Measurements from ENCODE around the gene ADGRL3. TPM values are rescaled to one million over a fixed set of nuclear protein-coding genes. Genes with fewer than 3 reads are reported as not detected.

The ADGRL3 gene
- total RNA-seq: 0.08 and 0.62 TPM in 2 replicates
- not detected for polyA plus RNA-seq (2012)

DNA sequence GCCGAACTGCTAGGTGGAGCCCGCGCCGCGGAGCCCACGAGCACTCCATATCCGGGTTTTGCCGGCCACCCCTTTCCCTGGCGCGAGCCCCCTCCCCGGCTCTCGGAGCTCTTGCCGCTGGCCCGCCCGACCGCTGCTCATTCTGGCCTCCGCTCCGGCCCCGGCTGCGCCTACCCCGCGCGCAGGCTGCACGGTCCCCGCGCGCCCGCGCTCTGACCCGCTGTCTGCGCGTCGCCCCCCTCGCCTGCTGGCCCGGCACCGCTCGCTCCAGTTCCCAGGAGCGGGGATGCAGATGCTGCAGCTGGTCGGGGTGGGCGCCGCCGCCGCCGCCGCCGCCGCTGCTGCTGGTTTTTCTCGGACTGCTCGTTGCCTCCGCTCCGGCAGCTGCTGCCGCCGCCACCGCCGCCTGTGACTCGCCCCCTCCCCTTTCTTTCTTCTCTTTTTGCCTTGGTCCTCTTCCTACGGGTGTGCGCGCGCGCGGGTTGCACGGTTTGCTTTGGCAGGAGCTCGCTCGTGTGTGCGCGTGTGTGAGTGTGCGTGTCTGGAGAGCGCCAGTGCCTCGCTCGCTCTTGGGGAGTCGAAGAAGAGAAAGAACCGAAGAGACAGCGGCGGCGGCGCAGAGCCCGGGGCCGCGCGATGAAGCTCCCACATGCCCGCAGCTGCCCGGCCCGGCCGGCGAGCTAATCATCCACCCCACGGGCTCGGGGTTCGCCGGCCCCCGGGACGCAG lies at the start of gene ADGRL3:
ADGRL3 (plus strand) TSS at position 140 of the 729 bp plus-strand sequence.
- DNase-seq (ENCODE audit: low read depth): peak; percentile 22

GRCh38 chr4:61152433-61152832 lies 47.7 kb upstream of the ADGRL3 start:
- no peak for DNase-seq (ENCODE audit: low read depth)

DNA sequence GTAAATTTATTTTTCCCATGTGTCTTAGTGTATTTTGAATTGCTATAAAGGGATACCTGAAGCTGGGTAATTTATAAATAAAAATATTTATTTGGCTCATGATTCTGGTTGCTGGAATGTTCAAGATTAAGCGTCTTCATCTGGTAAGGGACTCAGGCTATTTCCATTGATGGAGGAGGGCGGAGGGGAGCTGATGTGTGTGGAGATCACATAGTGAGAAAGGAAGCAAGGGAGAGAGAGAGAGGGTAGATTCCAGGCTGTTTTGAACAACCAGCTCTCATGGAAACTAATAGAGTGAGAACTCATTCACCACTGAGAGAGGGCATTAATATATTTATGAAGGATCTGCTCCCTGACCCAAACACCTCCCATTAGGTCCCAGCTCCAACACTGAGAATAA lies 39.6 kb upstream of the ADGRL3 start:
- no peak for DNase-seq (ENCODE audit: low read depth)

DNA sequence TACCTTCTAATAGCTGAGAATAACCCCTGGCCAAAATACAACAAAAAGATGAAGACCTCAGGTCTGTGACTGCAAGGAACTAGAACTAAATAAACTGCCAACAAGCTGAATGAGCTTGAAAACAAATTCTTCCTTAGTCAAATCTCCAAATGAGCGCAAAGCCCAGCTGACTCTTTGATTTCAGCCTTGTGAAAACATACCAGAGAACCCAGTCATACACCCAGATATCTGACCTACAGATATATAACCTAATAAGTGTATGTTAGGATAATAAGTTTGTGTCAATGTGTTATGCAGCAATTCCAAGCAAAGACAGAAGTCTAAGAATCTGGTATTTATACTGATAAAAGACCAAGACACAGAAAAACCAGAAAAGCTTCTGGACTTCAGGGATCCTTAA lies 38.0 kb upstream of the ADGRL3 start:
- no peak for DNase-seq (ENCODE audit: low read depth)

- DNase-seq (ENCODE audit: low read depth): no peak
These were observed 26.3 kb upstream of the ADGRL3 start for GRCh38 chr4:61173799-61174198.

DNA sequence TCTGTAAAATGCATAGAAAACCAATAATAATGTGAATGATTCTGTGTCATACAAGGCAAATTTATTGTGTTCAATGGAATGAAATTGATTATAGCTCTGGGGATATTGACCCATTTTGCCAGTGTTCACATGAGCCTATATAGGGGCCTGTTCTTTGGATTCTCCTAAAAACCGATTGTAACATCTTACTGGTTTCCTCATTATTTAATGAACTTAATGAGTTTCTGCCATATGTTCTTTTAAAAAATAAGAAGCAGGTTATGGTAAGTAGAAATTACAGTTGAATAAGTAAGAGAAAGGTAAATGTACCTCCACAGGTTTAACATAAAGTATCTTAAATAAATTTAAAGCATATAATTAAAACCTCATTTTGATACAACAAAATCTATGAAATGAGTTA lies 24.6 kb upstream of the ADGRL3 start:
- no peak for DNase-seq (ENCODE audit: low read depth)

GRCh38 chr4:61177367-61177766 lies 22.8 kb upstream of the ADGRL3 start:
- no peak for DNase-seq (ENCODE audit: low read depth)

DNA sequence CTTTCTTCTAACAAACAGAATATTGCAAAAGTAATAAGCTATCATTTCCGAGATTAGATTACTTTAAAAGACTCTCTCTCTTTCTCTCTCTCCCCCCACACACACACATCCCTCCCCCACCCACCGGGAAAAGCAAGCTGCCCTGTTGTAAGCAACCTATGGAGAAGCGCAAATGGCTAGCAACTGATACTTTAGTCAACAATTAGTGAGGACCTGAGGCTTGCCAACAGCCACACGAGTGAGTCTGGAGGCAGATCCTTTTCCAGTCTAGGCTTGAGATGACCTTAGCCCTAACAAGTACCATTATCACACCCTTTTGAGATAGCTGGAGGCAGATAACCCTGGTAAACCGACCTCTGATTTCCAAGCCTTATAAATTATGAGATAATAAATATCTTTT lies 19.7 kb upstream of the ADGRL3 start:
- no peak for DNase-seq (ENCODE audit: low read depth)

DNA sequence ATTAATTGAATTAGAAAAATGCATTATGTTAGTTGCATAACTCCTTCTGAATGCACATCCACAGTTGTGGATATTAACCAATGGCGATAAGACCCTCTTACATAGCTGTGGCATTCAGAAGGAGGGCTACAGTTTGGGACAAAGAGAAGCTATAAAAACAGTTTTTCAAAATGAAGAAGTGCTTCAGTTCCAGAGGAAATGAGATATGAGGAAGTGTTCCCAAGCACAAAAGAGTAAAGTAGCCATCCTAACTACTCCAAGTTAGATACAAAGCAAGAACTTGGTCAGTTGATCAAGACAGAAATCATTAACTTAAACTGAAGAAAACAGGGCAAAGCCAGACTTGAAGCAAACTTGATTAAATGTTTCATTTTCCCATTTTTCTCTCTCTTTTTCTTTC lies 17.2 kb upstream of the ADGRL3 start:
- DNase-seq (ENCODE audit: low read depth): no peak

DNA sequence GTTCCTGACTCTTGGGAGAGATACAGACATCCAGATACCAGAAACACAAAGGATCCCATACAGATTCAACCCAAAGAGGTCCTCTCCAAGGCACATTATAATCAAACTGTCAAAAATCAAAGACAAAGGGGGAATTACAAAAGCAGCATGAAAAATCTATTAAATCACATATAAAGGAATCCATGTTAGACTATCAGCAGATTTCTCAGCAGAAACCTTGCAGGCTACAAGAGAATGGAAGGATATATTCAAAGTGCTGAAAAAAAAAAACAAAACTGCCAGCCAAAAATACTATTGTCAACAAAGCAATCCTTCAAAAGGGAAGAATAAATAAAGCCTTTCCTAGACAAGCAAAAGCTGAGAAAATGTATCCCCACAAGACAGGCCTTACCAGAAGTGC lies 14.8 kb upstream of the ADGRL3 start:
- no peak for DNase-seq (ENCODE audit: low read depth)

DNA sequence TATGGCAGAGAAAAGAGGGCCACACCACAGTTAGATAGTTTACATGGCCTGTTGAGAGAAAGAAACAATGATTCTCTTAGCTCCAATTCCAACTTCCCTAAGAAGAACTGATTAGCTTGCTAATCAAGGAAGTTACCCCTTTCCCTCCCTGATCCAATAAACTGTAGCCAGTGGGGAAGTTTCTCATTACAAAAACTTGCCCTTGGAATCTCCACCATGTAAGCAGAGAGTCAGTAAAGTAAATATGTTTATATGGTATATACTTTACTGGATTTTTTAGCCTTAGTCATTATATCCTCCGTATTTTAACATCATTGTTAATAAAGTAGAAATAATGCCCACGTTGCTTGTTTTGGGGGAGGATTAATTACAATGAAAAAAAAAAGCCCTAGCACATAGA lies 7.7 kb upstream of the ADGRL3 start:
- no peak for DNase-seq (ENCODE audit: low read depth)

DNA sequence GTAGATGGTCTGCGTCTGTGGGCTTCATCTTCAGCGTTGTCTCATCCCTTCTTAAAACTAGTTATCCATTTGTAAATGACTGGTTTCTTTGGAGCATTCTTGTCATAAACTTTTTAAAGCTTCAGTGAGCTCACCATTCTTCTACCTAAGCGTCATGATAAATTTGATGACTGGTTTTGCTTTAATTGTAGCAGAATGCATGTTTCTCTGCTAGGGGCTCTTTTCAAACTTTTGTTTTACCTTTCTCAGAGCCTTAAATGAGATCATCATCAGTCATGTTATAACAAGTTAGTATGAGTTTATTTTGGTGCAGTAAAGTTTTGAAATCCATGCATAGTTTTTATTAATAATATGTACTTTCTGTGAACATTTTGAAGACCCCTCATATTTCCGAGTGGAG lies 6.3 kb upstream of the ADGRL3 start:
- DNase-seq (ENCODE audit: low read depth): no peak

GRCh38 chr4:61194571-61194970 lies 5.6 kb upstream of the ADGRL3 start:
- no peak for DNase-seq (ENCODE audit: low read depth)

- no peak for DNase-seq (ENCODE audit: low read depth)
These were observed 5.0 kb upstream of the ADGRL3 start for GRCh38 chr4:61195101-61195500.

- no peak for DNase-seq (ENCODE audit: low read depth)
These were observed 1.4 kb upstream of the ADGRL3 start for GRCh38 chr4:61198686-61199085.

DNA sequence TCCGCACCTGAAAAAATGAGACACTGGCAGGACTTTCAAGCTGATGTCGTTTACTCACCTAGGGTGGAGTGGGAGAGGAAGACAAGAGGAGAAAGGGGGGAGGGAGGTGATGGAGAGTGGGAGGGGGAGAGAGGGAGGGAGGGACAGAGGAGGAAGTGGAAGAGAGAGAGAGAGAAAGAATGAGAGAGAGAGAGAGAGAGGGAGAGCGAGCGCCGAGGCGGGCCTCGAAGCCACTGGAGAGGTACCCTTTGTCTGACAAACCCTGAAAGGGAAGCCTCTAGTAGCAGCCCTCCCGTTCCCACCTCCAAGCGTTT lies 296 bp upstream of the ADGRL3 start:
- no peak for DNase-seq (ENCODE audit: low read depth)

- DNase-seq (ENCODE audit: low read depth): peak; percentile 29
These were observed 895 bp downstream of the ADGRL3 start for GRCh38 chr4:61200916-61201526.

GRCh38 chr4:61201561-61201960 lies 1.4 kb downstream of the ADGRL3 start:
- DNase-seq (ENCODE audit: low read depth): no peak

DNA sequence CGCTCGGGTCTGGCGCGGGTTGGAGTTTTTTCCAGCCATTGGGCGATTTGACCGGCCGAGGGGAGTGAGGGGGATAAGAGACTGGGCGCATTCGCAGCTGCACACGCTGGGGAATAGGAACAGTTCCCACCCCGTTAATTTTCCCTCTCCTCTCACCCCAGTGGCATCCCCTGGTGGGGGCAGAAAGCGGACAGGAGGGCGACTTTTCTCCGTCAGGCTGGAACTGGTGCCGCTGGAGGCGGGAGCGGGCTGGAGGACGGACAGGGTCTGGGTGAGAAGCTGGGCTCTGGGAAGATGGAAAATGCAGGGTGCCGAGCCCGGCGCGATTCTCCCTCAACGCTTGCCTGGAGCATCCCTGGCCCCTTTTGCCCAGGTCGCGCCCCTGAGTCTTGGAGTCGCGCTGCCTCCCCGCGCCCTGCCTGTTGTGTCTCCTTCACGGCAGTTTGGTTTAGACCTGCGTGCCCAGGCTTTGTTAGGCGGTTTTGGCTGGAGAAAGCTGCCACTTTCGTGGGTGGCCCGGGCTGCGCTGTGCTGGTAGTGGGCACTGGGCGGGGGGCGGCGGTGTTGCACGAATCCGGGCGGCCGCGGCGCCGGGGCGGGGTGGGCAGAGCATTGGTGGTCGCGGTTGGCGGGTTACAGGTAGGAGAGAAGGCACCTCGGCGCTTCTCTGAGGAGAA lies 2.0 kb downstream of the ADGRL3 start:
- DNase-seq (ENCODE audit: low read depth): no peak

GRCh38 chr4:61202638-61203435 lies 2.7 kb downstream of the ADGRL3 start:
- no peak for DNase-seq (ENCODE audit: low read depth)

- no peak for DNase-seq (ENCODE audit: low read depth)
These were observed 3.3 kb downstream of the ADGRL3 start for GRCh38 chr4:61203436-61203790.
